SK-N-SH treated with all-trans-retinoic acid at 6 μM for 48 hours (cell line): Measurements from ENCODE around the gene SEMA3E.

ENCODE experiments used
- BACH2 ChIP-seq: fragments of 250-450 bp; sonication (Bioruptor Pico); IDR thresholded peaks from 2 replicates; pipeline ENCODE4 v1.9.0; 2021; ENCODE audit warnings: mild to moderate bottlenecking, borderline replicate concordance
- CSRNP3 ChIP-seq: fragments of 250-450 bp; sonication (Bioruptor Pico); IDR thresholded peaks from 2 replicates; pipeline ENCODE4 v1.5.1; 2021; ENCODE audit warnings: mild to moderate bottlenecking, moderate library complexity
- GLIS3 ChIP-seq: fragments of 250-450 bp; sonication (Bioruptor Pico); IDR thresholded peaks from 2 replicates; pipeline ENCODE4 v1.5.0; 2020; ENCODE audit warnings: mild to moderate bottlenecking, moderate library complexity
- ISL1 ChIP-seq: fragments of 250-450 bp; sonication (Bioruptor Pico); IDR thresholded peaks from 2 replicates; pipeline ENCODE4 v2.1.2; 2022; ENCODE audit warnings: mild to moderate bottlenecking, moderate library complexity
- OSR1 ChIP-seq: fragments of 250-450 bp; sonication (Bioruptor Pico); IDR thresholded peaks from 2 replicates; pipeline ENCODE4 v1.8.0; 2022; ENCODE audit warnings: moderate library complexity, mild to moderate bottlenecking, inconsistent platforms
- POU6F1 ChIP-seq: fragments of 250-450 bp; sonication (Bioruptor Pico); IDR thresholded peaks from 2 replicates; pipeline ENCODE4 v1.8.0; 2021; ENCODE audit warnings: low read depth, mild to moderate bottlenecking, moderate library complexity, borderline replicate concordance
- RARB ChIP-seq: fragments of 250-450 bp; sonication (Bioruptor Pico); IDR thresholded peaks from 2 replicates; pipeline ENCODE4 v1.8.0; 2021; ENCODE audit warnings: mild to moderate bottlenecking, moderate library complexity
- TSHZ2 ChIP-seq: fragments of 250-450 bp; sonication (Bioruptor Pico); IDR thresholded peaks from 2 replicates; pipeline ENCODE4 v1.5.0; 2020; ENCODE audit warnings: mild to moderate bottlenecking, moderate library complexity
- ZFP3 ChIP-seq: fragments of 250-450 bp; sonication (Bioruptor Pico); IDR thresholded peaks from 2 replicates; pipeline ENCODE4 v1.5.0; 2020; ENCODE audit warnings: mild to moderate bottlenecking, moderate library complexity
- ZFP30 ChIP-seq: fragments of 450-650 bp; formaldehyde crosslinking; IDR thresholded peaks from 2 replicates; pipeline ENCODE4 v1.5.0; 2022; ENCODE audit warnings: mild to moderate bottlenecking, moderate library complexity
- ZNF565 ChIP-seq: fragments of 450-650 bp; formaldehyde crosslinking; conservative IDR thresholded peaks from 2 replicates; pipeline ENCODE4 v1.5.0; 2020; ENCODE audit warnings: low read depth, mild to moderate bottlenecking, moderate library complexity

- TF ChIP-seq CSRNP3 (CRISPR knock-in tag) = no peak
- TF ChIP-seq ZFP3 (CRISPR knock-in tag) = no peak
- no peak for TF ChIP-seq ISL1 (CRISPR knock-in tag)
- TF ChIP-seq ZNF565 = no peak
- TF ChIP-seq BACH2 = no peak
- no peak for TF ChIP-seq OSR1
- no peak for TF ChIP-seq RARB
- TF ChIP-seq TSHZ2 (CRISPR knock-in tag) = no peak
- TF ChIP-seq POU6F1 = no peak
- TF ChIP-seq GLIS3 (CRISPR knock-in tag) = no peak
- TF ChIP-seq ZFP30 (CRISPR knock-in tag) = no peak
Observed at GRCh38 chr7:83484826-83485225, 164.1 kb downstream of the SEMA3E start.
